ENCODE data around the gene SIGLEC5. TPM values are rescaled to one million over a fixed set of nuclear protein-coding genes. Genes with fewer than 3 reads are reported as not detected.

Gene SIGLEC5
- polyA plus RNA-seq, 3 donors: 0.48 to 0.51 TPM; not detected in 1

- no peak for DNase-seq (ENCODE audit: low read depth in 3 of 3, low spot score in 2 of 3)
Observed at GRCh38 chr19:51590441-51590840, 39.8 kb downstream of the SIGLEC5 start.

GRCh38 chr19:51589511-51589910 lies 40.7 kb downstream of the SIGLEC5 start:
- no peak for DNase-seq (ENCODE audit: low read depth in 3 of 3, low spot score in 2 of 3)

GRCh38 chr19:51587264-51588191 lies 42.7 kb downstream of the SIGLEC5 start:
- no peak for DNase-seq (ENCODE audit: low read depth in 3 of 3, low spot score in 2 of 3)

GRCh38 chr19:51586799-51587198 lies 43.4 kb downstream of the SIGLEC5 start:
- no peak for DNase-seq (ENCODE audit: low read depth in 3 of 3, low spot score in 2 of 3)

- no peak for DNase-seq (ENCODE audit: low read depth in 3 of 3, low spot score in 2 of 3)
Observed at GRCh38 chr19:51586103-51586728, 44.0 kb downstream of the SIGLEC5 start.

GRCh38 chr19:51576850-51577249 lies 53.4 kb downstream of the SIGLEC5 start:
- no peak for DNase-seq (ENCODE audit: low read depth in 3 of 3, low spot score in 2 of 3)

GRCh38 chr19:51573331-51573730 lies 56.9 kb downstream of the SIGLEC5 start:
- DNase-seq (ENCODE audit: low read depth in 3 of 3, low spot score in 2 of 3): no peak

GRCh38 chr19:51572908-51573307 lies 57.3 kb downstream of the SIGLEC5 start:
- no peak for DNase-seq (ENCODE audit: low read depth in 3 of 3, low spot score in 2 of 3)

GRCh38 chr19:51572410-51572809 lies 57.8 kb downstream of the SIGLEC5 start:
- no peak for DNase-seq (ENCODE audit: low read depth in 3 of 3, low spot score in 2 of 3)

- DNase-seq (ENCODE audit: low read depth in 3 of 3, low spot score in 2 of 3): no peak
Observed at GRCh38 chr19:51571599-51571998, 58.6 kb downstream of the SIGLEC5 start.

GRCh38 chr19:51570962-51571575 lies 59.1 kb downstream of the SIGLEC5 start, which contains the start of gene ZNF175:
Gene ZNF175 (plus strand): TSS chr19:51571283. CDS start chr19:51573330, 2,047 bp downstream.
- DNase-seq (ENCODE audit: low read depth in 3 of 3, low spot score in 2 of 3): peak; percentile 97 to 98 (median 98)

GRCh38 chr19:51568456-51568855 lies 61.7 kb downstream of the SIGLEC5 start:
- no peak for DNase-seq (ENCODE audit: low read depth in 3 of 3, low spot score in 2 of 3)

GRCh38 chr19:51567583-51567982 lies 62.6 kb downstream of the SIGLEC5 start:
- DNase-seq (ENCODE audit: low read depth in 3 of 3, low spot score in 2 of 3): no peak

- DNase-seq (ENCODE audit: low read depth in 3 of 3, low spot score in 2 of 3): no peak
Observed at GRCh38 chr19:51566489-51567100, 63.6 kb downstream of the SIGLEC5 start.

GRCh38 chr19:51565583-51565982 lies 64.6 kb downstream of the SIGLEC5 start:
- DNase-seq (ENCODE audit: low read depth in 3 of 3, low spot score in 2 of 3): no peak

GRCh38 chr19:51564791-51565190 lies 65.4 kb downstream of the SIGLEC5 start:
- no peak for DNase-seq (ENCODE audit: low read depth in 3 of 3, low spot score in 2 of 3)

Other genes with a start within 250 kb of the SIGLEC5 start
- under 1 TPM; 0.18 to 0.40 (median 0.24) TPM for gene LIM2, start 242.4 kb downstream of the SIGLEC5 start, polyA plus RNA-seq (ENCODE audit: insufficient read length in 3 of 3)
- gene C19orf84, start 239.8 kb downstream of the SIGLEC5 start, polyA plus RNA-seq (ENCODE audit: insufficient read length in 3 of 3): under 1 TPM; 0.10 to 0.28 (median 0.20) TPM
- 1 to 10 TPM in 2 of 3 donors, under 1 TPM in 1; 0.82 to 1.1 (median 1.0) TPM for gene SIGLEC10, start 212.8 kb downstream of the SIGLEC5 start, polyA plus RNA-seq (ENCODE audit: insufficient read length in 3 of 3)
- not detected for gene SIGLEC8, start 171.9 kb downstream of the SIGLEC5 start, polyA plus RNA-seq (ENCODE audit: insufficient read length in 3 of 3)
- gene CEACAM18, start 151.9 kb downstream of the SIGLEC5 start, polyA plus RNA-seq (ENCODE audit: insufficient read length in 3 of 3): not detected
- gene SIGLEC12, start 128.6 kb downstream of the SIGLEC5 start, polyA plus RNA-seq (ENCODE audit: insufficient read length in 3 of 3): not detected
- gene SIGLEC6, start 98.7 kb downstream of the SIGLEC5 start, polyA plus RNA-seq (ENCODE audit: insufficient read length in 3 of 3): under 1 TPM; 0.07 to 0.42 (median 0.12) TPM
- gene ZNF175, start 59.1 kb downstream of the SIGLEC5 start, polyA plus RNA-seq (ENCODE audit: insufficient read length in 3 of 3): 10 to 100 TPM; 16.4 to 19.7 (median 16.8) TPM
- gene SIGLEC14, start 16.4 kb upstream of the SIGLEC5 start, polyA plus RNA-seq (ENCODE audit: insufficient read length in 3 of 3): 1 to 10 TPM in 1 of 3 donors, under 1 TPM in 1, not detected in 1; 0.79 to 1.1 TPM
- 10 to 100 TPM; 11.6 to 15.5 (median 12.1) TPM for gene SPACA6, start 62.9 kb upstream of the SIGLEC5 start, polyA plus RNA-seq (ENCODE audit: insufficient read length in 3 of 3)
- gene HAS1, start 93.6 kb upstream of the SIGLEC5 start, polyA plus RNA-seq (ENCODE audit: insufficient read length in 3 of 3): not detected
- 1 to 10 TPM in 1 of 3 donors, under 1 TPM in 2; 0.72 to 1.8 (median 0.89) TPM for gene FPR1, start 121.5 kb upstream of the SIGLEC5 start, polyA plus RNA-seq (ENCODE audit: insufficient read length in 3 of 3)
- gene FPR2, start 130.8 kb upstream of the SIGLEC5 start, polyA plus RNA-seq (ENCODE audit: insufficient read length in 3 of 3): under 1 TPM in 2 of 3 donors, not detected in 1; 0.18 to 0.21 TPM
- under 1 TPM; 0.17 to 0.49 (median 0.34) TPM for gene FPR3, start 164.8 kb upstream of the SIGLEC5 start, polyA plus RNA-seq (ENCODE audit: insufficient read length in 3 of 3)